Peyer's patch (tissue), 4 donors: Measurements from ENCODE around the gene SYNGR1. TPM values are rescaled to one million over a fixed set of nuclear protein-coding genes. Genes with fewer than 3 reads are reported as not detected.
"Not testable (repeated sequence)": the region's sequence is repeated elsewhere in the genome, so short reads cannot be mapped to it uniquely, and the experiment has no call there.

Experiments
- DNase-seq, 3 donors: peaks; one replicate each; pipeline ENCODE4 v3.0.0-alpha.2; 2017 to 2019
- H3K27ac ChIP-seq, 4 donors: fragments of 200-600 bp; sonication (generic); one replicate each; pipeline ENCODE4 v1.5.1; 2016 to 2019
- H3K27me3 ChIP-seq, 2 donors: fragments of 200-600 bp; sonication (generic); one replicate each; pipeline ENCODE4 v1.5.1; 2019
- H3K36me3 ChIP-seq, 3 donors: fragments of 200-600 bp; sonication (generic); one replicate each; pipeline ENCODE4 v1.5.1; 2016 to 2019
- H3K4me1 ChIP-seq, 4 donors: fragments of 200-600 bp; sonication (generic); one replicate each; pipeline ENCODE4 v1.5.1; 2016 to 2019
- H3K4me3 ChIP-seq, 4 donors: fragments of 200-600 bp; sonication (generic); 1 replicate in 3 of 4; 2 replicates in 1 of 4; pipeline ENCODE4 v1.5.1; 2016 to 2019; ENCODE audit warnings: mild to moderate bottlenecking in 1 of 4
- H3K9me3 ChIP-seq, 4 donors: fragments of 200-600 bp; sonication (generic); one replicate each; pipeline ENCODE4 v1.5.1; 2016 to 2019; ENCODE audit warnings: mild to moderate bottlenecking in 1 of 4
- POLR2A ChIP-seq, 2 donors: fragments of 450-650 bp; IDR thresholded peaks; one replicate each; pipeline ENCODE4 v1.5.1; 2017; ENCODE audit warnings: antibody characterized with exemption in 2 of 2, mild to moderate bottlenecking in 2 of 2, moderate library complexity in 2 of 2
- total RNA-seq, 4 donors: library from RNA; depleted of rRNA; stranded (reverse); fragments of >200 nt; gene quantifications; one replicate each; pipeline ENCODE4 v1.1.0, GENCODE V29; 2016
- TF ChIP-seq, protein P1 (sequence below), 6 experiments: fragments of 450-650 bp in 4 of 6; fragments of 200-600 bp in 2 of 6; sonication (generic) in 1 of 6; IDR thresholded peaks; one replicate each; pipeline ENCODE4 v1.5.1; 2017 to 2019; ENCODE audit warnings: antibody characterized with exemption in 6 of 6, mild to moderate bottlenecking in 3 of 6, moderate library complexity in 1 of 6

SYNGR1 gene
- total RNA-seq, 4 donors from 2014 or later: 0.35 to 22.3 (median 2.5) TPM

GRCh38 chr22:39336411-39336810 lies 13.4 kb upstream of the SYNGR1 start:
- no peak for TF ChIP-seq POLR2A (IDR thresholded peaks at IDR 0.05)
- TF ChIP-seq, protein P1, sequence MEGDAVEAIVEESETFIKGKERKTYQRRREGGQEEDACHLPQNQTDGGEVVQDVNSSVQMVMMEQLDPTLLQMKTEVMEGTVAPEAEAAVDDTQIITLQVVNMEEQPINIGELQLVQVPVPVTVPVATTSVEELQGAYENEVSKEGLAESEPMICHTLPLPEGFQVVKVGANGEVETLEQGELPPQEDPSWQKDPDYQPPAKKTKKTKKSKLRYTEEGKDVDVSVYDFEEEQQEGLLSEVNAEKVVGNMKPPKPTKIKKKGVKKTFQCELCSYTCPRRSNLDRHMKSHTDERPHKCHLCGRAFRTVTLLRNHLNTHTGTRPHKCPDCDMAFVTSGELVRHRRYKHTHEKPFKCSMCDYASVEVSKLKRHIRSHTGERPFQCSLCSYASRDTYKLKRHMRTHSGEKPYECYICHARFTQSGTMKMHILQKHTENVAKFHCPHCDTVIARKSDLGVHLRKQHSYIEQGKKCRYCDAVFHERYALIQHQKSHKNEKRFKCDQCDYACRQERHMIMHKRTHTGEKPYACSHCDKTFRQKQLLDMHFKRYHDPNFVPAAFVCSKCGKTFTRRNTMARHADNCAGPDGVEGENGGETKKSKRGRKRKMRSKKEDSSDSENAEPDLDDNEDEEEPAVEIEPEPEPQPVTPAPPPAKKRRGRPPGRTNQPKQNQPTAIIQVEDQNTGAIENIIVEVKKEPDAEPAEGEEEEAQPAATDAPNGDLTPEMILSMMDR (IDR thresholded peaks at IDR 0.05): no peak
- H3K4me3 ChIP-seq: no peak overlapping the region
- no peaks in the 10 kb centered on the region for H3K4me1 ChIP-seq
- no peaks in the 10 kb centered on the region for H3K36me3 ChIP-seq
- no peak overlapping the region for H3K27ac ChIP-seq
- H3K27me3 ChIP-seq: no peaks in the 10 kb centered on the region
- no peaks in the 10 kb centered on the region for H3K9me3 ChIP-seq
- DNase-seq: no peak

DNA sequence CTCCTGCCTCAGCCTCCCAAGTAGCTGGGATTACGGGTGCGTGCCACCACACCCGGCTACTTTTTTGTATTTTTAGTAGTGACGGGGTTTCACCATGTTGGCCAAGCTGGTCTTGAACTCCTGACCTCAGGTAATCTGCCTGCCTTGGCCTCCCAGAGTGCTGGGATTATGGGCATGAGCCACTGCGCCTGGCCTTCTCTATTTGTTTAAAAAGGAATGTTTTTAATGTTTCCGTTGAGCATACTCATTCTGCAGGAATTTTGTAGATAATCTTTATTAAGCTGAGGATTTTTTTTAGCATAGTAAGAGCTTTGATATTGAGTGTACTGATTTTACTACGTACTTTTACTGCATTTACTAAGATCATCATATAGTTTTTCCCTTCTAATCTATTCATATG lies 10.0 kb upstream of the SYNGR1 start:
- H3K9me3 ChIP-seq, DNase-seq, H3K4me1 ChIP-seq, H3K36me3 ChIP-seq, H3K4me3 ChIP-seq, H3K27me3 ChIP-seq, H3K27ac ChIP-seq: not testable (repeated sequence)

- Histone ChIP-seq H3K4me3 (no peak overlapping the region), H3K4me1 (no peaks in the 10 kb centered on the region), H3K9me3 (no peaks in the 10 kb centered on the region), H3K36me3 (no peaks in the 10 kb centered on the region), H3K27ac (no peak overlapping the region), H3K27me3 (no peaks in the 10 kb centered on the region)
- DNase-seq: no peak
- no peak for TF ChIP-seq POLR2A (IDR thresholded peaks at IDR 0.05)
These were observed 8.6 kb upstream of the SYNGR1 start for GRCh38 chr22:39341179-39341578.

- Histone ChIP-seq H3K4me1 (no peaks in the 10 kb centered on the region), H3K36me3 (no peaks in the 10 kb centered on the region), H3K4me3 (no peak overlapping the region), H3K9me3 (no peaks in the 10 kb centered on the region), H3K27me3 (no peaks in the 10 kb centered on the region), H3K27ac (no peak overlapping the region)
- peak in 2 of 3 donors; percentile 61 to 82 for DNase-seq
- TF ChIP-seq, protein P1 (IDR thresholded peaks at IDR 0.05): peak; percentile 48 to 70 (median 60)
- TF ChIP-seq POLR2A (IDR thresholded peaks at IDR 0.05): no peak
These were observed 6.3 kb upstream of the SYNGR1 start for GRCh38 chr22:39343259-39344045.

- Histone ChIP-seq H3K36me3 (no peaks in the 10 kb centered on the region), H3K27ac (no peak overlapping the region), H3K4me1 (peaks cover 0 to 2% (median 0%) of the 10 kb centered on the region in 4 donors), H3K4me3 (no peak overlapping the region), H3K27me3 (no peaks in the 10 kb centered on the region), H3K9me3 (no peaks in the 10 kb centered on the region)
- no peak for DNase-seq
- TF ChIP-seq POLR2A (IDR thresholded peaks at IDR 0.05): no peak
- TF ChIP-seq, protein P1 (IDR thresholded peaks at IDR 0.05): no peak
These were observed 5.8 kb upstream of the SYNGR1 start for GRCh38 chr22:39344046-39344390.

- Histone ChIP-seq H3K4me1 (peaks cover 0 to 8% (median 0%) of the 10 kb centered on the region in 4 donors), H3K27ac (no peak overlapping the region), H3K36me3 (no peaks in the 10 kb centered on the region), H3K27me3 (peaks cover 0 to 2% of the 10 kb centered on the region in 2 donors), H3K9me3 (no peaks in the 10 kb centered on the region), H3K4me3 (no peak overlapping the region)
- TF ChIP-seq POLR2A (IDR thresholded peaks at IDR 0.05): no peak
- TF ChIP-seq, protein P1 (IDR thresholded peaks at IDR 0.05): no peak
- no peak for DNase-seq
These were observed 4.6 kb upstream of the SYNGR1 start for GRCh38 chr22:39345231-39345630.
